H1 (cell line): ENCODE data around the gene MAP1B. TPM values are rescaled to one million over a fixed set of nuclear protein-coding genes. Genes with fewer than 3 reads are reported as not detected.

Experiments
- CBX5 ChIP-seq: fragments of 300-800, 300-1000 bp; sonication (generic); IDR thresholded peaks from 2 replicates; pipeline ENCODE4 v1.7.1; 2016; ENCODE audit warnings: antibody characterized with exemption, low read length, low read depth
- CHD7 ChIP-seq: fragments of 300-600 bp; sonication (generic); IDR thresholded peaks from 2 replicates; pipeline ENCODE4 v1.7.1; 2012; ENCODE audit warnings: low read length, moderate library complexity, mild to moderate bottlenecking, inconsistent platforms; ENCODE audit not compliant: insufficient replicate concordance
- EZH2 ChIP-seq: fragments of 200-600 bp; sonication (generic); IDR thresholded peaks from 2 replicates; pipeline ENCODE4 v1.7.1; 2012; ENCODE audit warnings: low read depth, mild to moderate bottlenecking, moderate library complexity, low read length, inconsistent platforms; ENCODE audit not compliant: severe bottlenecking
- JUN ChIP-seq: IDR thresholded peaks from 2 replicates; pipeline ENCODE4 v1.6.1; 2011; ENCODE audit warnings: low read depth, mild to moderate bottlenecking, improper control_type of control experiment, low read length
- SIN3A ChIP-seq, 2 experiments: IDR thresholded peaks in 1 of 2; conservative IDR thresholded peaks in 1 of 2; 2 replicates each; pipeline ENCODE4 v1.6.1; 2011 to 2012; ENCODE audit warnings: low read length in 2 of 2, improper control_type of control experiment in 1 of 2, low read depth in 1 of 2, mild to moderate bottlenecking in 1 of 2
- SIRT6 ChIP-seq: IDR thresholded peaks from one replicate; pipeline ENCODE4 v1.7.1; 2012; ENCODE audit warnings: low read length, inconsistent platforms
- ZNF274 ChIP-seq: IDR thresholded peaks from 2 replicates; pipeline ENCODE4 v1.7.0; 2012; ENCODE audit warnings: low read length, borderline replicate concordance; ENCODE audit errors: extremely low read depth
- polyA plus RNA-seq, 7 experiments: library from polyadenylated mRNA; depleted of rRNA in 3 of 7; stranded (reverse) in 5 of 7; unstranded in 2 of 7; fragments of >200 nt in 5 of 7; fragments of 200-250 nt in 2 of 7; gene quantifications; 1 replicate in 5 of 7; 2 replicates in 1 of 7; 4 replicates in 1 of 7; pipeline versions ENCODE4 v1.2.1 to v1.2.3, GENCODE V29; 2011 to 2013; ENCODE audit warnings: missing spikeins in 2 of 7, mixed read lengths in 2 of 7
- total RNA-seq: library from RNA; stranded (reverse); fragmentation: NEBNext Ultra II Directional; extraction: Animal tissue kit (Norgen Biotek cat#: 25700); gene quantifications from 2 replicates; pipeline ENCODE4 v1.2.1, GENCODE V29; 2021

MAP1B gene
- total and polyA plus RNA-seq, 2 of the 8 experiments (the other 6 are each of a cell fraction or from before 2014, with no cell fraction given), result 24.5 to 120 TPM

GRCh38 chr5:72121052-72121779 is 13.9 kb downstream of the MAP1B start (continued):
- TF ChIP-seq SIRT6, result no peak
- TF ChIP-seq SIN3A (conservative IDR thresholded peaks at IDR 0.05 in 1 of 2, IDR thresholded peaks at IDR 0.05 in 1 of 2; ENCODE audit: low read depth in 1 of 2, low read length in 2 of 2), result no peak
- TF ChIP-seq ZNF274, result no peak
- TF ChIP-seq EZH2, result no peak
- no peak for TF ChIP-seq CBX5
- no peak for TF ChIP-seq CHD7
- no peak for TF ChIP-seq JUN
